WTC11 (cell line): ENCODE measurements around the gene FICD. TPM values are rescaled to one million over a fixed set of nuclear protein-coding genes. Genes with fewer than 3 reads are reported as not detected.

Experiments used
- CBFB ChIP-seq: sonication (generic); formaldehyde crosslinking; IDR thresholded peaks from 2 replicates; pipeline ENCODE4 v1.8.1; 2022; ENCODE audit warnings: mild to moderate bottlenecking, low read depth, missing genetic modification reagents
- CREB1 ChIP-seq: sonication (generic); formaldehyde crosslinking; IDR thresholded peaks from 2 replicates; pipeline ENCODE4 v1.8.0; 2023; ENCODE audit warnings: mild to moderate bottlenecking, missing genetic modification reagents
- EMX1 ChIP-seq: fragments of 250-450 bp; sonication (Bioruptor Pico); IDR thresholded peaks from 2 replicates; pipeline ENCODE4 v1.8.0; 2021; ENCODE audit warnings: mild to moderate bottlenecking
- ESRRA ChIP-seq: sonication (generic); formaldehyde crosslinking; IDR thresholded peaks from 2 replicates; pipeline ENCODE4 v1.8.1; 2022; ENCODE audit warnings: mild to moderate bottlenecking, missing genetic modification reagents, borderline replicate concordance
- ETV6 ChIP-seq: sonication (generic); formaldehyde crosslinking; IDR thresholded peaks from 2 replicates; pipeline ENCODE4 v1.8.1; 2022; ENCODE audit warnings: mild to moderate bottlenecking, missing genetic modification reagents
- FOXJ3 ChIP-seq: sonication (generic); formaldehyde crosslinking; IDR thresholded peaks from 2 replicates; pipeline ENCODE4 v1.9.0; 2021; ENCODE audit warnings: missing genetic modification reagents, mild to moderate bottlenecking, borderline replicate concordance
- FOXK1 ChIP-seq: sonication (generic); formaldehyde crosslinking; IDR thresholded peaks from 2 replicates; pipeline ENCODE4 v1.8.0; 2022; ENCODE audit warnings: mild to moderate bottlenecking, moderate library complexity, missing genetic modification reagents
- FOXP1 ChIP-seq: sonication (generic); formaldehyde crosslinking; IDR thresholded peaks from 2 replicates; pipeline ENCODE4 v1.8.0; 2022; ENCODE audit warnings: missing genetic modification reagents, mild to moderate bottlenecking, moderate library complexity, borderline replicate concordance
- GABPB1 ChIP-seq: sonication (generic); formaldehyde crosslinking; IDR thresholded peaks from 2 replicates; pipeline ENCODE4 v1.8.1; 2023; ENCODE audit warnings: mild to moderate bottlenecking, missing genetic modification reagents
- HMGA2 ChIP-seq: fragments of 250-450 bp; sonication (Bioruptor Pico); IDR thresholded peaks from 2 replicates; pipeline ENCODE4 v1.4.0; 2021; ENCODE audit warnings: mild to moderate bottlenecking, moderate library complexity
- IRF2 ChIP-seq: sonication (generic); formaldehyde crosslinking; IDR thresholded peaks from 2 replicates; pipeline ENCODE4 v1.8.0; 2022; ENCODE audit warnings: low read depth, missing genetic modification reagents, borderline replicate concordance
- KAT7 ChIP-seq: sonication (generic); formaldehyde crosslinking; IDR thresholded peaks from 2 replicates; pipeline ENCODE4 v1.8.1; 2023; ENCODE audit warnings: missing genetic modification reagents, mild to moderate bottlenecking, borderline replicate concordance
- NFATC4 ChIP-seq: fragments of 250-450 bp; sonication (Bioruptor Pico); IDR thresholded peaks from 2 replicates; pipeline ENCODE4 v1.9.0; 2021; ENCODE audit warnings: mild to moderate bottlenecking
- SMAD3 ChIP-seq: sonication (generic); formaldehyde crosslinking; IDR thresholded peaks from 2 replicates; pipeline ENCODE4 v1.8.0; 2022; ENCODE audit warnings: missing genetic modification reagents, mild to moderate bottlenecking, borderline replicate concordance
- SP1 ChIP-seq: sonication (generic); formaldehyde crosslinking; conservative IDR thresholded peaks from 2 replicates; pipeline ENCODE4 v1.8.1; 2022; ENCODE audit warnings: missing genetic modification reagents
- TP53 ChIP-seq: sonication (generic); formaldehyde crosslinking; IDR thresholded peaks from 2 replicates; pipeline ENCODE4 v1.8.1; 2023; ENCODE audit warnings: mild to moderate bottlenecking, missing genetic modification reagents
- ZNF138 ChIP-seq: sonication (generic); formaldehyde crosslinking; conservative IDR thresholded peaks from 2 replicates; pipeline ENCODE4 v1.8.1; 2022; ENCODE audit warnings: mild to moderate bottlenecking, moderate library complexity, missing genetic modification reagents
- ZNF219 ChIP-seq: sonication (generic); formaldehyde crosslinking; IDR thresholded peaks from 2 replicates; pipeline ENCODE4 v1.8.0; 2023; ENCODE audit warnings: missing genetic modification reagents, mild to moderate bottlenecking, borderline replicate concordance
- ZNF263 ChIP-seq: sonication (generic); formaldehyde crosslinking; IDR thresholded peaks from 2 replicates; pipeline ENCODE4 v1.8.1; 2022; ENCODE audit warnings: low read depth, mild to moderate bottlenecking, moderate library complexity, missing genetic modification reagents
- ZNF671 ChIP-seq: fragments of 250-450 bp; sonication (Bioruptor Pico); IDR thresholded peaks from 2 replicates; pipeline ENCODE4 v1.8.0; 2021; ENCODE audit warnings: mild to moderate bottlenecking
- total RNA-seq: library from RNA; stranded (reverse); gene quantifications from 3 replicates; pipeline ENCODE4 v1.2.3, GENCODE V29; 2021
- TF ChIP-seq, protein P1 (sequence below): sonication (generic); formaldehyde crosslinking; IDR thresholded peaks from 2 replicates; pipeline ENCODE4 v1.8.0; 2022; ENCODE audit warnings: mild to moderate bottlenecking, missing genetic modification reagents
- TF ChIP-seq, protein P2 (sequence below): sonication (generic); formaldehyde crosslinking; IDR thresholded peaks from 2 replicates; pipeline ENCODE4 v1.8.1; 2023; ENCODE audit warnings: mild to moderate bottlenecking, missing genetic modification reagents
- TF ChIP-seq, protein P3 (sequence below): sonication (generic); formaldehyde crosslinking; IDR thresholded peaks from 2 replicates; pipeline ENCODE4 v1.8.1; 2023; ENCODE audit warnings: mild to moderate bottlenecking, missing genetic modification reagents, borderline replicate concordance
- TF ChIP-seq, protein P4 (sequence below): sonication (generic); formaldehyde crosslinking; IDR thresholded peaks from 2 replicates; pipeline ENCODE4 v1.8.1; 2023; ENCODE audit warnings: mild to moderate bottlenecking, missing genetic modification reagents, moderate library complexity
- TF ChIP-seq, protein P5 (sequence below): fragments of 250-450 bp; sonication (Bioruptor Pico); IDR thresholded peaks from 2 replicates; pipeline ENCODE4 v1.8.0; 2021; ENCODE audit warnings: mild to moderate bottlenecking
- TF ChIP-seq, protein P6 (sequence below): fragments of 200-600 bp; IDR thresholded peaks from 2 replicates; pipeline ENCODE4 v1.8.0; 2022; ENCODE audit warnings: antibody characterized with exemption
- TF ChIP-seq, protein P7 (sequence below): sonication (generic); formaldehyde crosslinking; IDR thresholded peaks from 2 replicates; pipeline ENCODE4 v1.8.1; 2022; ENCODE audit warnings: low read depth, mild to moderate bottlenecking, moderate library complexity, missing genetic modification reagents, borderline replicate concordance
- TF ChIP-seq, protein P8 (sequence below): sonication (generic); formaldehyde crosslinking; IDR thresholded peaks from 2 replicates; pipeline ENCODE4 v1.8.0; 2022; ENCODE audit warnings: mild to moderate bottlenecking, missing genetic modification reagents

FICD gene
- total RNA-seq, 1 experiment from 2014 or later = 6.3 TPM

DNA sequence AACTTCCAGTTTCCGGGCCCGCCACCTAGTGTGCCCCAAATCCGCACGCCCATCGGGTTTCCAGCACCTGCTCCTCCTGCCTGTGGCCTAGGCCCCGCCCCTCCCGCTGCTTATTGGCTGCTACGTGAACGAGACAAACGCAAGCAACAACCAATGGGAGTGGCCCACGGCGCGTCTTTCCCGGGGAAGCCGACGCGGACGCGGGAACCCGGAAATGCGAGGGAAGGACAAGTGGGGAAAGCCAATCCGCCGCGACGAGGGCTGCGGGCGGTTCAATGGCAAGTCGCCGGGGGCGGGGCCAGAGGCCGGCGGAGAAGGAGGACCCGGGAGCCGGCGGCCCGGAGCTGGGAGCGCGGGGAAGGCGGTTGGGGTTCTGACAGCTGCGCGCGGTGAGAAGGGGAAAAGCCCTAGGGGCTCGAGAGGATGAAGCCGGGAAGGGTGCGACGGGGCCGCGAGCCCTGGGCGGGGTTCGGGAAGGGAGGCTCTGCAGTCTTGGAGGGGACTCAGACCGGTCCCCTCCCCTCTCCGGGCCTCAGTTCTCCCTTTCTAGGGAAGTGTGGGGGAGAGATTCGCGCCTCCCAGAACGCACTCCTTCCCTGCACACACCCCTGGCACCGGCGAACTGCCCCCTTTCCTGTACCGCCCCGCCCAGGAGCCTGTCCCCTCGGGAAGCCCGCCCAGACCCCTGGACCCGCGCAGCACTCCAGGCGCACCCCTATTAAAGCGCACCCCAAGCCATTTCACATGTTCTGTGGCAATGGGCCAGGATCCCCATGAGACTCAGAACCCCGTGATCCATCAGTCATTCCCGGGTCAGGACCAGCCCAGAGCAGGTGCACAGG lies at the start of gene FICD (continued):
- TF ChIP-seq IRF2 (CRISPR knock-in tag) (no peak), SMAD3 (CRISPR knock-in tag) (no peak), TP53 (CRISPR knock-in tag) (no peak), FOXP1 (CRISPR knock-in tag) (peak; percentile 31; the same call in 1 of the 2 replicates), ESRRA (CRISPR knock-in tag) (no peak), CREB1 (CRISPR knock-in tag) (0 out of 2 replicates have a peak, but pooled peaks have one; percentile 36), CBFB (CRISPR knock-in tag) (no peak), KAT7 (no peak), ETV6 (no peak; the same call in 1 of the 2 replicates), EMX1 (CRISPR knock-in tag) (no peak), ZNF219 (CRISPR knock-in tag) (no peak), GABPB1 (CRISPR knock-in tag) (peak; percentile 66; the same call in 1 of the 2 replicates), NFATC4 (no peak), HMGA2 (CRISPR knock-in tag) (no peak), ZNF263 (CRISPR knock-in tag) (no peak; the same call in 1 of the 2 replicates), SP1 (CRISPR knock-in tag) (peak; percentile 88), ZNF671 (no peak), FOXJ3 (CRISPR knock-in tag) (no peak), ZNF138 (CRISPR knock-in tag) (no peak), FOXK1 (CRISPR knock-in tag) (peak; percentile 85)
- TF ChIP-seq, protein P1, sequence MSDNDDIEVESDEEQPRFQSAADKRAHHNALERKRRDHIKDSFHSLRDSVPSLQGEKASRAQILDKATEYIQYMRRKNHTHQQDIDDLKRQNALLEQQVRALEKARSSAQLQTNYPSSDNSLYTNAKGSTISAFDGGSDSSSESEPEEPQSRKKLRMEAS (CRISPR knock-in tag) = peak; percentile 92
- TF ChIP-seq, protein P2, sequence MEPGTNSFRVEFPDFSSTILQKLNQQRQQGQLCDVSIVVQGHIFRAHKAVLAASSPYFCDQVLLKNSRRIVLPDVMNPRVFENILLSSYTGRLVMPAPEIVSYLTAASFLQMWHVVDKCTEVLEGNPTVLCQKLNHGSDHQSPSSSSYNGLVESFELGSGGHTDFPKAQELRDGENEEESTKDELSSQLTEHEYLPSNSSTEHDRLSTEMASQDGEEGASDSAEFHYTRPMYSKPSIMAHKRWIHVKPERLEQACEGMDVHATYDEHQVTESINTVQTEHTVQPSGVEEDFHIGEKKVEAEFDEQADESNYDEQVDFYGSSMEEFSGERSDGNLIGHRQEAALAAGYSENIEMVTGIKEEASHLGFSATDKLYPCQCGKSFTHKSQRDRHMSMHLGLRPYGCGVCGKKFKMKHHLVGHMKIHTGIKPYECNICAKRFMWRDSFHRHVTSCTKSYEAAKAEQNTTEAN = no peak
- TF ChIP-seq, protein P3, sequence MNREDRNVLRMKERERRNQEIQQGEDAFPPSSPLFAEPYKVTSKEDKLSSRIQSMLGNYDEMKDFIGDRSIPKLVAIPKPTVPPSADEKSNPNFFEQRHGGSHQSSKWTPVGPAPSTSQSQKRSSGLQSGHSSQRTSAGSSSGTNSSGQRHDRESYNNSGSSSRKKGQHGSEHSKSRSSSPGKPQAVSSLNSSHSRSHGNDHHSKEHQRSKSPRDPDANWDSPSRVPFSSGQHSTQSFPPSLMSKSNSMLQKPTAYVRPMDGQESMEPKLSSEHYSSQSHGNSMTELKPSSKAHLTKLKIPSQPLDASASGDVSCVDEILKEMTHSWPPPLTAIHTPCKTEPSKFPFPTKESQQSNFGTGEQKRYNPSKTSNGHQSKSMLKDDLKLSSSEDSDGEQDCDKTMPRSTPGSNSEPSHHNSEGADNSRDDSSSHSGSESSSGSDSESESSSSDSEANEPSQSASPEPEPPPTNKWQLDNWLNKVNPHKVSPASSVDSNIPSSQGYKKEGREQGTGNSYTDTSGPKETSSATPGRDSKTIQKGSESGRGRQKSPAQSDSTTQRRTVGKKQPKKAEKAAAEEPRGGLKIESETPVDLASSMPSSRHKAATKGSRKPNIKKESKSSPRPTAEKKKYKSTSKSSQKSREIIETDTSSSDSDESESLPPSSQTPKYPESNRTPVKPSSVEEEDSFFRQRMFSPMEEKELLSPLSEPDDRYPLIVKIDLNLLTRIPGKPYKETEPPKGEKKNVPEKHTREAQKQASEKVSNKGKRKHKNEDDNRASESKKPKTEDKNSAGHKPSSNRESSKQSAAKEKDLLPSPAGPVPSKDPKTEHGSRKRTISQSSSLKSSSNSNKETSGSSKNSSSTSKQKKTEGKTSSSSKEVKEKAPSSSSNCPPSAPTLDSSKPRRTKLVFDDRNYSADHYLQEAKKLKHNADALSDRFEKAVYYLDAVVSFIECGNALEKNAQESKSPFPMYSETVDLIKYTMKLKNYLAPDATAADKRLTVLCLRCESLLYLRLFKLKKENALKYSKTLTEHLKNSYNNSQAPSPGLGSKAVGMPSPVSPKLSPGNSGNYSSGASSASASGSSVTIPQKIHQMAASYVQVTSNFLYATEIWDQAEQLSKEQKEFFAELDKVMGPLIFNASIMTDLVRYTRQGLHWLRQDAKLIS (CRISPR knock-in tag) = no peak
- TF ChIP-seq, protein P4, sequence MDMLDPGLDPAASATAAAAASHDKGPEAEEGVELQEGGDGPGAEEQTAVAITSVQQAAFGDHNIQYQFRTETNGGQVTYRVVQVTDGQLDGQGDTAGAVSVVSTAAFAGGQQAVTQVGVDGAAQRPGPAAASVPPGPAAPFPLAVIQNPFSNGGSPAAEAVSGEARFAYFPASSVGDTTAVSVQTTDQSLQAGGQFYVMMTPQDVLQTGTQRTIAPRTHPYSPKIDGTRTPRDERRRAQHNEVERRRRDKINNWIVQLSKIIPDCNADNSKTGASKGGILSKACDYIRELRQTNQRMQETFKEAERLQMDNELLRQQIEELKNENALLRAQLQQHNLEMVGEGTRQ (CRISPR knock-in tag) = no peak
- TF ChIP-seq, protein P5, sequence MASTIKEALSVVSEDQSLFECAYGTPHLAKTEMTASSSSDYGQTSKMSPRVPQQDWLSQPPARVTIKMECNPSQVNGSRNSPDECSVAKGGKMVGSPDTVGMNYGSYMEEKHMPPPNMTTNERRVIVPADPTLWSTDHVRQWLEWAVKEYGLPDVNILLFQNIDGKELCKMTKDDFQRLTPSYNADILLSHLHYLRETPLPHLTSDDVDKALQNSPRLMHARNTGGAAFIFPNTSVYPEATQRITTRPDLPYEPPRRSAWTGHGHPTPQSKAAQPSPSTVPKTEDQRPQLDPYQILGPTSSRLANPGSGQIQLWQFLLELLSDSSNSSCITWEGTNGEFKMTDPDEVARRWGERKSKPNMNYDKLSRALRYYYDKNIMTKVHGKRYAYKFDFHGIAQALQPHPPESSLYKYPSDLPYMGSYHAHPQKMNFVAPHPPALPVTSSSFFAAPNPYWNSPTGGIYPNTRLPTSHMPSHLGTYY (CRISPR knock-in tag) = no peak
- TF ChIP-seq, protein P6, sequence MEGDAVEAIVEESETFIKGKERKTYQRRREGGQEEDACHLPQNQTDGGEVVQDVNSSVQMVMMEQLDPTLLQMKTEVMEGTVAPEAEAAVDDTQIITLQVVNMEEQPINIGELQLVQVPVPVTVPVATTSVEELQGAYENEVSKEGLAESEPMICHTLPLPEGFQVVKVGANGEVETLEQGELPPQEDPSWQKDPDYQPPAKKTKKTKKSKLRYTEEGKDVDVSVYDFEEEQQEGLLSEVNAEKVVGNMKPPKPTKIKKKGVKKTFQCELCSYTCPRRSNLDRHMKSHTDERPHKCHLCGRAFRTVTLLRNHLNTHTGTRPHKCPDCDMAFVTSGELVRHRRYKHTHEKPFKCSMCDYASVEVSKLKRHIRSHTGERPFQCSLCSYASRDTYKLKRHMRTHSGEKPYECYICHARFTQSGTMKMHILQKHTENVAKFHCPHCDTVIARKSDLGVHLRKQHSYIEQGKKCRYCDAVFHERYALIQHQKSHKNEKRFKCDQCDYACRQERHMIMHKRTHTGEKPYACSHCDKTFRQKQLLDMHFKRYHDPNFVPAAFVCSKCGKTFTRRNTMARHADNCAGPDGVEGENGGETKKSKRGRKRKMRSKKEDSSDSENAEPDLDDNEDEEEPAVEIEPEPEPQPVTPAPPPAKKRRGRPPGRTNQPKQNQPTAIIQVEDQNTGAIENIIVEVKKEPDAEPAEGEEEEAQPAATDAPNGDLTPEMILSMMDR = no peak
- TF ChIP-seq, protein P7, sequence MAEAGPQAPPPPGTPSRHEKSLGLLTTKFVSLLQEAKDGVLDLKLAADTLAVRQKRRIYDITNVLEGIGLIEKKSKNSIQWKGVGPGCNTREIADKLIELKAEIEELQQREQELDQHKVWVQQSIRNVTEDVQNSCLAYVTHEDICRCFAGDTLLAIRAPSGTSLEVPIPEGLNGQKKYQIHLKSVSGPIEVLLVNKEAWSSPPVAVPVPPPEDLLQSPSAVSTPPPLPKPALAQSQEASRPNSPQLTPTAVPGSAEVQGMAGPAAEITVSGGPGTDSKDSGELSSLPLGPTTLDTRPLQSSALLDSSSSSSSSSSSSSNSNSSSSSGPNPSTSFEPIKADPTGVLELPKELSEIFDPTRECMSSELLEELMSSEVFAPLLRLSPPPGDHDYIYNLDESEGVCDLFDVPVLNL (CRISPR knock-in tag) = no peak
- TF ChIP-seq, protein P8, sequence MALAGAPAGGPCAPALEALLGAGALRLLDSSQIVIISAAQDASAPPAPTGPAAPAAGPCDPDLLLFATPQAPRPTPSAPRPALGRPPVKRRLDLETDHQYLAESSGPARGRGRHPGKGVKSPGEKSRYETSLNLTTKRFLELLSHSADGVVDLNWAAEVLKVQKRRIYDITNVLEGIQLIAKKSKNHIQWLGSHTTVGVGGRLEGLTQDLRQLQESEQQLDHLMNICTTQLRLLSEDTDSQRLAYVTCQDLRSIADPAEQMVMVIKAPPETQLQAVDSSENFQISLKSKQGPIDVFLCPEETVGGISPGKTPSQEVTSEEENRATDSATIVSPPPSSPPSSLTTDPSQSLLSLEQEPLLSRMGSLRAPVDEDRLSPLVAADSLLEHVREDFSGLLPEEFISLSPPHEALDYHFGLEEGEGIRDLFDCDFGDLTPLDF (CRISPR knock-in tag) = no peak
